GM12801 (cell line): ENCODE measurements around the gene ERBB3.

Source experiments
- CTCF ChIP-seq: IDR thresholded peaks from one replicate; pipeline ENCODE4 v1.5.1; 2011; ENCODE audit warnings: control low read depth; ENCODE audit not compliant: insufficient read length; ENCODE audit errors: extremely low read depth

Gene ERBB3

GRCh38 chr12:56128670-56129205, 48.8 kb downstream of the ERBB3 start:
- no peak for TF ChIP-seq CTCF

- no peak for TF ChIP-seq CTCF
Measured at GRCh38 chr12:56129206-56129941, 49.4 kb downstream of the ERBB3 start.

GRCh38 chr12:56129942-56130495, 50.1 kb downstream of the ERBB3 start:
- TF ChIP-seq CTCF, result no peak

GRCh38 chr12:56130876-56131275, 50.9 kb downstream of the ERBB3 start:
- no peak for TF ChIP-seq CTCF

GRCh38 chr12:56134897-56135296, 54.9 kb downstream of the ERBB3 start:
- TF ChIP-seq CTCF, result no peak

GRCh38 chr12:56137853-56138571, 58.0 kb downstream of the ERBB3 start:
- no peak for TF ChIP-seq CTCF

- no peak for TF ChIP-seq CTCF
Measured at GRCh38 chr12:56141946-56142784, 62.2 kb downstream of the ERBB3 start.
